ENCODE measurements around the gene SLCO4A1. TPM values are rescaled to one million over a fixed set of nuclear protein-coding genes. Genes with fewer than 3 reads are reported as not detected.

Gene SLCO4A1
- total and polyA plus RNA-seq, 11 donors = 1.00 to 54.0 (median 11.5) TPM

DNA sequence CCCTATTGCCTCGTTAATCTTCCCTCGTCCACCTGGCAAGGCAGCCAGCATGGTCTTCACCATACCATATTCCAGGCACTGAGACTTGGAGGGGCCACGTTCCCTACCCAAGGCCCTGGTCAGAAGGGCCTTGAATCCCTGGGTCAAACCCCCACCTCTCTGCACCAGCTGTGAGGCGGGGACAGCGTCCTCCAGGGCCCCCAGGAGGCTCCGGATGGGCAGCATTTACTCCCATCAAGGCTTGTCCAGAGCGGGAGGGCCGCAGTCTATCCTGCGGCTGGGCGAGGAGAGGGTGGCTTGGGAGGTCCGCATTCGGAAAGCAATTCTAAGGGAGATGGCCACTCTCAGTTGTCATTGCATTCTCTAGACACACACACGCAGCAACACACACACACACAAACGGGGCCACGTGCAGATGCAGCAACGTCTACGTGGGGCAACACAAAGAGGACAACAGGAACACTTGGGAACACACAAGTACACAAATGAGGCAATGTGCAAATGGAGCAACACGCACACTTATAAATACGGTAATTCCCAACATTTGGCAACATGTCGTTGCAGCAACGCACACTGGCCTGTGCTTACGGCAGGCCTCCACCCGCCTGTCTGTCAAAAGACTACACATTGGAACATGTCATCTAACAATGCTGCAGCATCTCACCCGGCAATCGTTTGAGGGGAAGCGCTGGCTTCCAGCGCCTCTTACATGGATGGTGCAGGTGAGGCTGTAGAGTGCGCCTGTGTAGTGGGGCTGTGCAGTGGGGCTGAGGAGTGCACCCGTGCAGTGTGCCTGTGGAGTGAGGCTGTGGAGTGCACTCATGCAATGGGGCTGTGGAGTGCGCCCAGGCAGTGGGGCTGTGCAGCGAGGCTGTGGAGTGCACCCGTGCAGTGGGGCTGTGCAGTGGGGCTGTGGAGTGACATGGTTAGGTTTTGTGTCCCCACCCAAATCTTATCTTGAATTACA is 53.4 kb downstream of the SLCO4A1 start:
- Histone ChIP-seq H3K27ac (no peak overlapping the region), H3K27me3 (peaks cover 0 to 17% (median 6%) of the 10 kb centered on the region in 9 donors), H3K36me3 (no peaks in the 10 kb centered on the region), H3K9me3 (no peaks in the 10 kb centered on the region), H3K4me3 (no peak overlapping the region), H3K4me1 (no peaks in the 10 kb centered on the region)
- TF ChIP-seq, protein P1, sequence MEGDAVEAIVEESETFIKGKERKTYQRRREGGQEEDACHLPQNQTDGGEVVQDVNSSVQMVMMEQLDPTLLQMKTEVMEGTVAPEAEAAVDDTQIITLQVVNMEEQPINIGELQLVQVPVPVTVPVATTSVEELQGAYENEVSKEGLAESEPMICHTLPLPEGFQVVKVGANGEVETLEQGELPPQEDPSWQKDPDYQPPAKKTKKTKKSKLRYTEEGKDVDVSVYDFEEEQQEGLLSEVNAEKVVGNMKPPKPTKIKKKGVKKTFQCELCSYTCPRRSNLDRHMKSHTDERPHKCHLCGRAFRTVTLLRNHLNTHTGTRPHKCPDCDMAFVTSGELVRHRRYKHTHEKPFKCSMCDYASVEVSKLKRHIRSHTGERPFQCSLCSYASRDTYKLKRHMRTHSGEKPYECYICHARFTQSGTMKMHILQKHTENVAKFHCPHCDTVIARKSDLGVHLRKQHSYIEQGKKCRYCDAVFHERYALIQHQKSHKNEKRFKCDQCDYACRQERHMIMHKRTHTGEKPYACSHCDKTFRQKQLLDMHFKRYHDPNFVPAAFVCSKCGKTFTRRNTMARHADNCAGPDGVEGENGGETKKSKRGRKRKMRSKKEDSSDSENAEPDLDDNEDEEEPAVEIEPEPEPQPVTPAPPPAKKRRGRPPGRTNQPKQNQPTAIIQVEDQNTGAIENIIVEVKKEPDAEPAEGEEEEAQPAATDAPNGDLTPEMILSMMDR (IDR thresholded peaks at IDR 0.05) = no peak
- no peak for TF ChIP-seq POLR2A (IDR thresholded peaks at IDR 0.05)
- ATAC-seq (no peak), DNase-seq (no peak)
- intact Hi-C loops (cut with DNase I) = no loop called here
- 82 to 90% (median 88%) methylated on average over 28 to 32 of the region's 32 CpGs for WGBS, 4 donors

DNA sequence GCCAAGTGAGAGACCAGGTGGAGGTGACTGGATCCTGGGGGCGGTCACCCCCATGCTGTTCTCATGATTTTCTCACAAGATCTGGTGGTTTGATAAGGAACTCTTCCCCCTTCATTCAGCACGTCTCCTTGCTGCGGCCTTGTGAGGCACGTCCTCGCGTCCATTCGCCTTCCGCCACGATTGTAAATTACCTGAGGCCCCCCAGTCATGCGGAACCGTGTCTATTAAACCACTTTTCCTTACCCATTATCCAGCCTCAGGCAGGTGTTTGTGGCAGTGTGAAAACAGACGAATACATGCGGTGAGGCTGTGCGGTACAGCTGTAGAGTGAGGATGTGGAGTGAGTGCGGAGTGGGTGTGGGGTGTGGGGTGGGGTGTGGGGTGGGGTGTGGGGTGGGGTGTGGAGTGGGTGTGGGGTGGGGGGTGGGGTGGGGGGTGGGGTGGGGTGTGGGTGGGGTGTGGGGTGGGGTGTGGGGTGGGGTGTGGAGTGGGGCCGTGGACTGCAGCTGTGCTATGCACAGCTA is 54.2 kb downstream of the SLCO4A1 start:
- Histone ChIP-seq H3K27ac (no peak overlapping the region), H3K9me3 (no peaks in the 10 kb centered on the region), H3K27me3 (peaks cover 0 to 17% (median 5%) of the 10 kb centered on the region in 9 donors), H3K4me1 (no peaks in the 10 kb centered on the region), H3K36me3 (no peaks in the 10 kb centered on the region), H3K4me3 (no peak overlapping the region)
- ATAC-seq = no peak
- 81 to 89% (median 83%) methylated on average over 16 of the region's 16 CpGs for WGBS, 4 donors
- intact Hi-C loops (cut with DNase I) = no loop called here
- no peak for DNase-seq
- no peak for TF ChIP-seq POLR2A (IDR thresholded peaks at IDR 0.05)

DNA sequence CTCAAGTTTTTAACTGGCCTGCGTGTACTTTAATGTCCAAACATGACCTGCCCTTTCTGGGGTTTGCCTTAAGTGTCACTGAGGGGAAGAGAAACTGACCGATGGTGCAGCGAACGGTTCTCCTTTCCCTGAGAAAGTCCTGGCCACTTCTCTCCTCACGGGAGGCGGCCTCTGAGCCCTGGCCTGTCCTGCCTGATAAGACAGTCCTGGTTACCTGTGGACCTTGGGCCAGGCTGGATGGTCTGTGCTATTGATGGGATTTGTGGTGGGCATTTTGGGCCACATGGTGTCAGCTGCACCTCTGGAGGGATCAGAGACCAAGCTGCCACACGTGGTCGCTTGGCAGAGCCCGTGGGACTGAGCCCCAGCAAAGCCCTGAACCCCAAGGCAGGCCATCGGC is 54.7 kb downstream of the SLCO4A1 start:
- ATAC-seq (no peak), DNase-seq (no peak)
- intact Hi-C loops (cut with DNase I) = no loop called here
- H3K27ac ChIP-seq = no peak overlapping the region
- no peaks in the 10 kb centered on the region for H3K9me3 ChIP-seq
- no peak overlapping the region for H3K4me3 ChIP-seq
- no peaks in the 10 kb centered on the region for H3K4me1 ChIP-seq
- H3K36me3 ChIP-seq = no peaks in the 10 kb centered on the region
- 82 to 85% (median 83%) methylated on average over 9 to 10 of the region's 10 CpGs for WGBS, 4 donors
- TF ChIP-seq, protein P1 (IDR thresholded peaks at IDR 0.05) = no peak
- no peak for TF ChIP-seq POLR2A (IDR thresholded peaks at IDR 0.05)
- peaks cover 0 to 14% (median 4%) of the 10 kb centered on the region in 9 donors for H3K27me3 ChIP-seq

DNA sequence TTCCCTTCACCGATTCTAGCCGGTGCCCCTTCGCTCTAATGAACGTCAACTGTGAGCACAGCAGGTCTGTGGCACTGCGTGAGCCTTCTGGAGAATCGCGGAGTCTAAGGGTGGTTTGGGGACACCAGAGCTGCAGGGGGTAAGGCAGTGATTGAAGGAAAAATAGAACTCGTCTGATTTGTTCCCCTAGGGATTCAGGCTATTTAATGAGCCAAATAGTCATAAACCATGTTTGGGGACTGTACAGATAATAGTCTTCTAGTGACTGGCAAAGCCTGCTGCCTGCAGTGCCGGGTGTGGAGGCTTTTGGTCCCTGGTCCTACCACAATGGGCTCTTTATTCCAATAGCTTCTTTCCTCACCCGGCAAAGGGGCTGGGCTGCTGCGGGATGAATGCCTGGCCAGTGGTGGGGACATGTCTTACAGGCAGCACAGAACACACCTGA is 55.2 kb downstream of the SLCO4A1 start:
- 80 to 86% (median 84%) methylated on average over 11 of the region's 11 CpGs for WGBS, 4 donors
- peaks cover 0 to 10% (median 4%) of the 10 kb centered on the region in 9 donors for H3K27me3 ChIP-seq
- no peaks in the 10 kb centered on the region for H3K36me3 ChIP-seq
- TF ChIP-seq, protein P1 (IDR thresholded peaks at IDR 0.05) = no peak
- no peak for TF ChIP-seq POLR2A (IDR thresholded peaks at IDR 0.05)
- no peak for ATAC-seq
- H3K4me3 ChIP-seq = no peak overlapping the region
- no peak overlapping the region for H3K27ac ChIP-seq
- DNase-seq = no peak
- no peaks in the 10 kb centered on the region for H3K9me3 ChIP-seq
- intact Hi-C loops (cut with DNase I) = no loop called here
- H3K4me1 ChIP-seq = no peaks in the 10 kb centered on the region
